Neural crest cell (in vitro differentiated cells): Measurements from ENCODE around the gene TRIML1. TPM values are rescaled to one million over a fixed set of nuclear protein-coding genes. Genes with fewer than 3 reads are reported as not detected.

Source experiments
- DNase-seq: peaks from one replicate; pipeline ENCODE4 v3.0.0; 2021; ENCODE audit warnings: low read depth, mixed read lengths, low spot score
- H3K27ac Mint-ChIP-seq: one replicate; pipeline ENCODE4 v1.8.0; 2021; ENCODE audit warnings: mild to moderate bottlenecking, mixed read lengths; ENCODE audit not compliant: unreplicated experiment
- H3K27me3 Mint-ChIP-seq: 2 replicates; pipeline ENCODE4 v1.8.0; 2021; ENCODE audit warnings: low read depth, mild to moderate bottlenecking, mixed read lengths
- H3K36me3 Mint-ChIP-seq: 2 replicates; pipeline ENCODE4 v1.8.0; 2021; ENCODE audit warnings: low read depth, mild to moderate bottlenecking, mixed read lengths
- H3K4me1 Mint-ChIP-seq: 2 replicates; pipeline ENCODE4 v1.8.0; 2021; ENCODE audit warnings: mixed read lengths
- H3K4me3 Mint-ChIP-seq: one replicate; pipeline ENCODE4 v1.8.0; 2021; ENCODE audit warnings: mild to moderate bottlenecking, mixed read lengths
- H3K9me3 Mint-ChIP-seq: 2 replicates; pipeline ENCODE4 v1.8.0; 2021; ENCODE audit warnings: mixed read lengths
- CTCF ChIP-seq: fragments of 200-600 bp; sonication (generic); conservative IDR thresholded peaks from 2 replicates; pipeline ENCODE4 v1.5.0; 2021; ENCODE audit warnings: antibody characterized with exemption, mild to moderate bottlenecking
- total RNA-seq: library from RNA; stranded (reverse); gene quantifications from 2 replicates; pipeline ENCODE4 v1.2.1, GENCODE V29; 2021

The TRIML1 gene
- total RNA-seq, 1 donor from 2014 or later, result not detected

GRCh38 chr4:188110036-188110435 is 29.2 kb upstream of the TRIML1 start:
- Mint-ChIP-seq H3K9me3 (peaks cover 10% of the 10 kb centered on the region), H3K4me3 (no peak overlapping the region), H3K27me3 (no peaks in the 10 kb centered on the region), H3K4me1 (peaks cover 10% of the 10 kb centered on the region), H3K27ac (no peak overlapping the region), H3K36me3 (peaks cover 6% of the 10 kb centered on the region)
- TF ChIP-seq CTCF, result no peak
- no peak for DNase-seq

- Mint-ChIP-seq H3K27me3 (no peaks in the 10 kb centered on the region), H3K36me3 (peaks cover 6% of the 10 kb centered on the region), H3K4me3 (no peak overlapping the region), H3K4me1 (peaks cover 10% of the 10 kb centered on the region), H3K9me3 (peaks cover 10% of the 10 kb centered on the region), H3K27ac (no peak overlapping the region)
- no peak for TF ChIP-seq CTCF
- DNase-seq, result no peak
Measured at GRCh38 chr4:188110741-188111471, 28.3 kb upstream of the TRIML1 start.

GRCh38 chr4:188111955-188112354 is 27.3 kb upstream of the TRIML1 start:
- H3K27me3 Mint-ChIP-seq, result no peaks in the 10 kb centered on the region
- no peak overlapping the region for H3K4me3 Mint-ChIP-seq
- no peak for DNase-seq
- peaks cover 6% of the 10 kb centered on the region for H3K36me3 Mint-ChIP-seq
- no peak overlapping the region for H3K27ac Mint-ChIP-seq
- peaks cover 10% of the 10 kb centered on the region for H3K9me3 Mint-ChIP-seq
- TF ChIP-seq CTCF, result no peak
- H3K4me1 Mint-ChIP-seq, result peaks cover 10% of the 10 kb centered on the region

- peaks cover 4% of the 10 kb centered on the region for H3K36me3 Mint-ChIP-seq
- peaks cover 5% of the 10 kb centered on the region for H3K9me3 Mint-ChIP-seq
- no peak overlapping the region for H3K27ac Mint-ChIP-seq
- DNase-seq, result no peak
- no peaks in the 10 kb centered on the region for H3K27me3 Mint-ChIP-seq
- peaks cover 7% of the 10 kb centered on the region for H3K4me1 Mint-ChIP-seq
- TF ChIP-seq CTCF, result no peak
- no peak overlapping the region for H3K4me3 Mint-ChIP-seq
Measured at GRCh38 chr4:188113156-188113555, 26.1 kb upstream of the TRIML1 start.

- Mint-ChIP-seq H3K36me3 (no peaks in the 10 kb centered on the region), H3K27me3 (no peaks in the 10 kb centered on the region), H3K27ac (no peak overlapping the region)
Measured at GRCh38 chr4:188117631-188118324, 21.5 kb upstream of the TRIML1 start.

More at GRCh38 chr4:188117631-188118324, 21.5 kb upstream of the TRIML1 start:
- no peaks in the 10 kb centered on the region for H3K4me1 Mint-ChIP-seq
- H3K4me3 Mint-ChIP-seq, result no peak overlapping the region
- TF ChIP-seq CTCF, result no peak
- no peaks in the 10 kb centered on the region for H3K9me3 Mint-ChIP-seq
- DNase-seq, result no peak
